ENCODE results near the gene KRT27. TPM values are rescaled to one million over a fixed set of nuclear protein-coding genes. Genes with fewer than 3 reads are reported as not detected.
"Not testable (repeated sequence)": the region's sequence is repeated elsewhere in the genome, so short reads cannot be mapped to it uniquely, and the experiment has no call there.

KRT27 gene
- total RNA-seq, 1 donor from 2014 or later: not detected

DNA sequence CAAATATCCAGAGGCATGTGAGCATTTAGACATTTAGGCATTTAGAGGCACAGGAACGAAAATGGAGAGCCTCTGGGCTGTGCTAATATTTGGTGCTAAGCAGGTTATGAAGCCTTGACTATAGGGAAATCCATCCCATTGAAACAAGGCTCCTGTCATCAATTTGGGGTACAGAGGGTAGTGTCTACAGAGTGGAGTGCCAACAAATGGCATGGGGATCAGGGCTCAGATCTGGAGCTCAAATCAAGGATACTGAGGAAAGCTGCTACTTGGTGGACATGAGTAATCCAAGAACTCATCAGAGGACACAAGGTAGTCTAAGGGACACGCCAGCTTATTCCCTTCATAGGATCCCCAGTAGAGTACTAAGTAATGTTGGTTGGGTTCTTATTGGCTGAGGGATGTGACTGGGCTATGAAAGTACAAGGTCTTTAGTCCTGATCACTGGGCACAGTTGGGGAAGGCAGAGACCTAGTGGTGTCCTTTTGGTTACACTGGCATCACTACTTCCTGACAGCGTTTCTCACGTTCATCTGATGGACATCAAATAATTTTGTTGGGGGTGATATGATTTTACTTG is 34.8 kb upstream of the KRT27 start:
- TF ChIP-seq, protein P1, sequence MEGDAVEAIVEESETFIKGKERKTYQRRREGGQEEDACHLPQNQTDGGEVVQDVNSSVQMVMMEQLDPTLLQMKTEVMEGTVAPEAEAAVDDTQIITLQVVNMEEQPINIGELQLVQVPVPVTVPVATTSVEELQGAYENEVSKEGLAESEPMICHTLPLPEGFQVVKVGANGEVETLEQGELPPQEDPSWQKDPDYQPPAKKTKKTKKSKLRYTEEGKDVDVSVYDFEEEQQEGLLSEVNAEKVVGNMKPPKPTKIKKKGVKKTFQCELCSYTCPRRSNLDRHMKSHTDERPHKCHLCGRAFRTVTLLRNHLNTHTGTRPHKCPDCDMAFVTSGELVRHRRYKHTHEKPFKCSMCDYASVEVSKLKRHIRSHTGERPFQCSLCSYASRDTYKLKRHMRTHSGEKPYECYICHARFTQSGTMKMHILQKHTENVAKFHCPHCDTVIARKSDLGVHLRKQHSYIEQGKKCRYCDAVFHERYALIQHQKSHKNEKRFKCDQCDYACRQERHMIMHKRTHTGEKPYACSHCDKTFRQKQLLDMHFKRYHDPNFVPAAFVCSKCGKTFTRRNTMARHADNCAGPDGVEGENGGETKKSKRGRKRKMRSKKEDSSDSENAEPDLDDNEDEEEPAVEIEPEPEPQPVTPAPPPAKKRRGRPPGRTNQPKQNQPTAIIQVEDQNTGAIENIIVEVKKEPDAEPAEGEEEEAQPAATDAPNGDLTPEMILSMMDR (conservative IDR thresholded peaks at IDR 0.05; ENCODE audit: low read depth, low read length): no peak
- no peak overlapping the region for H3K4me3 ChIP-seq (ENCODE audit: low read depth, low read length)
- no peak for DNase-seq (ENCODE audit: low read depth)

DNA sequence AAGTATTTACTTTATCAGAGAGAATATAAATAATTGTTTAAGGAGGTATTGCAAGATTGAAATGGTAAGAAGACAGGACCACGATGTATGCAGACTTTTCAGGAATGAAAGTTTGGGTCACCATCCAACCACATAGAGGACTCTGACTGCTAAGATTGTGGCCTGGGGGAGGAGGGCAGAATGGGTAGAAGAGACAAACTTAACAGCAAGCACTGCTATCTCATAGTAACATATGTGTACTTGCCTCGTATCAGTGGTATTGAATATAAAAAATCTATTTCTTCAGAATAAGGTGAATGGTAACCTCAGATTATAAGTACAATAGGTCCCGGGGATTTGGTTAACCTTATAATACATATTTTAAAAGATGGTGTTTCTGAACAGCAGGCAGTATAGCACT is 34.2 kb upstream of the KRT27 start:
- no peak overlapping the region for H3K4me3 ChIP-seq (ENCODE audit: low read depth, low read length)
- TF ChIP-seq, protein P1 (conservative IDR thresholded peaks at IDR 0.05; ENCODE audit: low read depth, low read length): no peak
- no peak for DNase-seq (ENCODE audit: low read depth)

DNA sequence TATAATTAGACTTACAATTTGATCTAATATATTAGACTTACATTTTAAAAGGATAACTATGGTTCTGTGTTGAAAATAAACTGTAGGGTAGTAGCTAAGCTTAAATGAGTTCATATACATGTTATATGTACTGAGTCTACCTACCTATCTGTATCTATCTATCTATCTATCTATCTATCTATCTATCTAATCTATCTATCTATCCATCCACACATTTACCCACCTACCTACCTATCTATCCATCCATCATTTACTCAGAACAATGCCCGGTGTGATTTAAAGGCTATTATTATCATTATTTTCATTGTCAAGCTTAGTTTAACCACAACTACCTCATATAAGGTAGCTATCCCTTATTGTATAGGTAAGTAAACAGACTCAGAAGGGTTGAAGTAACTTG is 33.0 kb upstream of the KRT27 start:
- TF ChIP-seq, protein P1 (conservative IDR thresholded peaks at IDR 0.05; ENCODE audit: low read depth, low read length): no peak
- DNase-seq (ENCODE audit: low read depth): no peak

DNA sequence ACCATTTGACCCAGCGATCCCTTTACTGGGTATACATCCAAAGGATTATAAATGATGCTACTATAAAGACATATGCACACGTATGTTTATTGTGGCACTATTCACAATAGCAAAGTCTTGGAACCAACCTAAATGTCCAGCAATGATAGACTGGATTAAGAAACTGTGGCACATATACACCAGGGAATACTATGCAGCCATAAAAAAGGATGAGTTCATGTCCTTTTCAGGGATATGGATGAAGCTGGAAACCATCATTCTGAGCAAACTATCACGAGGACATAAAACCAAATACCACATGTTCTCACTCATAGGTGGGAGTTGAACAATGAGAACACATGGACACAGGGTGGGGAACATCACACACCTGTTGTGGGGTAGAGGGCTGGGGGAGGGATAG is 32.3 kb upstream of the KRT27 start:
- not testable (repeated sequence) for H3K4me3 ChIP-seq (ENCODE audit: low read depth, low read length); DNase-seq (ENCODE audit: low read depth)

More for the DNA sequence above, 33.0 kb upstream of the KRT27 start:
- H3K4me3 ChIP-seq (ENCODE audit: low read depth, low read length): no peak overlapping the region

DNA sequence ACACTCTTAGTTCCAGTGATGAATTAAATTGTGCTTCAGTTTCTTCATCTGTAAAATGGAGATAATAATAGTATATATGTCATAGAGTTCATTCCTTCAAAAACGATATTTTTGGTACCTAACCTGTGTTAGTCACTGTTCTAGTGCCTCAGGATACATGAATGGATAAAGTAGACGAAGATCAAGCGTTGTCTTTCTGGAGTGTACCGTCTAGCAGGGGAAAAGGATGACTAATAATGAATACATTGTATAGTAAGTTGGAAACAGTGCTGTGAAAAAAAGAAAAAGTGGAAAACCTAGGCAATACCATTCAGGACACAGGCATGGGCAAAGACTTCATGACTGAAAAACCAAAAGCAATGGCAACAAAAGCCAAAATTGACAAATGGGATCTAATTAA is 31.5 kb upstream of the KRT27 start:
- no peak for DNase-seq (ENCODE audit: low read depth)
- TF ChIP-seq, protein P1 (conservative IDR thresholded peaks at IDR 0.05; ENCODE audit: low read depth, low read length): no peak
- H3K4me3 ChIP-seq (ENCODE audit: low read depth, low read length): no peak overlapping the region

DNA sequence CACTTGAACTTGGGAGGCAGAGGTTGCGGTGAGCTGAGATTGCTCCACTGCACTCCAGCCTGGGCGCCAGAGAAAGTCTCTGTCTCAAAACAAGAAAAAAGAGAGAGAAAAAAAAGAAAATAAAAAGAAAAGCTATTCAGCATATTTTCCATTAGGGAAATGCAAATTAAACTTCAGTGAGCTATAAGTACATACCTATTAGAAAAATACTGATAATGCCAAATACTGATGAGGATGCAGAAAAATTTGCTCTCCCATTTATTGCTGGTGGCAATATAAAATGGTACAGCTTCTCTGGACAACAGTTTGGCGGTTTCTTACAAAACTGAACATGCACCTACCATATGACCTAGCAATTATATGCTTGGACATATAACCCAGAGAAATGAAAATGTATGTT is 30.3 kb upstream of the KRT27 start:
- no peak for DNase-seq (ENCODE audit: low read depth)
- no peak overlapping the region for H3K4me3 ChIP-seq (ENCODE audit: low read depth, low read length)
- TF ChIP-seq, protein P1 (conservative IDR thresholded peaks at IDR 0.05; ENCODE audit: low read depth, low read length): no peak

DNA sequence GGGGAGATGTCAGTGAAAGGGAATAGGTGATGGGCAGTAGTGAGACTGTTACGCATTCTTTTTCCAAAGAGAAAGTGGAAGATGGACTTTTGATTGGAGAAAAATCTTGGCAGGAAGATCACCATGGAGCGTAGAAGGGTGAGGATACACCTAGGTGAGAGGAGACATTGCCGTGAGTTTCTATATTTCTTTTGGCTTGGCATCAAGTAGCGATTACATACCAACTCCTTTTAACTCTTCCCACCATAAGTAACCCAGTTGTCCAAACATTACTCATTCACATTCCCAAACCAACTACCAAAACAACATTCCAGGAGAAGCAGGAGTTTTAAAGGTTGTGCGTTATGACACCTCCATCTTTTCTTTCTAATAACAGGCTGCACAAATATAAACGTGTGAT is 28.1 kb upstream of the KRT27 start:
- TF ChIP-seq, protein P1 (conservative IDR thresholded peaks at IDR 0.05; ENCODE audit: low read depth, low read length): no peak
- no peak for DNase-seq (ENCODE audit: low read depth)
- H3K4me3 ChIP-seq (ENCODE audit: low read depth, low read length): no peak overlapping the region

Measured in epithelial cell of proximal tubule (primary cell).